HEK293 (cell line): ENCODE data around the gene LDB1.

ENCODE experiments used
- CTCF ChIA-PET: fragments of 350-600 bp; formaldehyde crosslinking; extraction: SDS; loops from one replicate; lab custom pipeline; 2021; ENCODE audit warnings: antibody characterized with exemption; lab: Yijun Ruan, JAX
- POLR2A ChIA-PET: fragments of 300-600 bp; formaldehyde crosslinking; extraction: SDS; loops from one replicate; lab custom pipeline; 2020; ENCODE audit warnings: antibody characterized with exemption, inconsistent platforms; lab: Yijun Ruan, JAX
- H3K27ac ChIP-seq: fragments of 200-500 bp; sonication (Bioruptor generic); 2 replicates; pipeline ENCODE4 v1.5.1; 2014; ENCODE audit warnings: low read depth, low read length, control low read depth, inconsistent platforms; ENCODE audit errors: extremely low read depth
- H3K36me3 ChIP-seq, 2 experiments: fragments of 200-500 bp in 1 of 2; sonication (Bioruptor generic) in 1 of 2; 1 replicate in 1 of 2; 2 replicates in 1 of 2; pipeline ENCODE4 v1.5.1; 2014 to 2017; ENCODE audit warnings: inconsistent platforms in 2 of 2, low read length in 2 of 2; ENCODE audit not compliant: control insufficient read depth in 2 of 2, insufficient read depth in 1 of 2
- H3K4me1 ChIP-seq: fragments of 200-500 bp; sonication (Bioruptor generic); 2 replicates; pipeline ENCODE4 v1.5.1; 2014; ENCODE audit warnings: mild to moderate bottlenecking, low read length, inconsistent platforms; ENCODE audit not compliant: control insufficient read depth, insufficient read depth
- H3K4me3 ChIP-seq: 2 replicates; pipeline ENCODE4 v1.5.1; 2011; ENCODE audit warnings: low read depth, mild to moderate bottlenecking, control low read depth, low read length, moderate library complexity
- H3K9me3 ChIP-seq: fragments of 200-500 bp; sonication (Bioruptor generic); 2 replicates; pipeline ENCODE4 v1.5.1; 2014; ENCODE audit warnings: low read depth, low read length, inconsistent platforms; ENCODE audit not compliant: control insufficient read depth, insufficient read depth
- GLIS1 ChIP-seq: fragments of 450-650 bp; formaldehyde crosslinking; IDR thresholded peaks from 2 replicates; pipeline ENCODE4 v1.5.1; 2016; ENCODE audit warnings: missing biosample characterization, missing genetic modification characterization
- KLF10 ChIP-seq: fragments of 450-650 bp; IDR thresholded peaks from 2 replicates; pipeline ENCODE4 v1.5.1; 2018; ENCODE audit warnings: missing biosample characterization, mild to moderate bottlenecking, missing genetic modification characterization
- KLF9 ChIP-seq: fragments of 450-650 bp; formaldehyde crosslinking; IDR thresholded peaks from 2 replicates; pipeline ENCODE4 v1.5.1; 2016; ENCODE audit warnings: missing biosample characterization, missing genetic modification characterization, low read depth
- PRDM10 ChIP-seq: fragments of 450-650 bp; formaldehyde crosslinking; IDR thresholded peaks from 2 replicates; pipeline ENCODE4 v1.5.1; 2016; ENCODE audit warnings: missing biosample characterization, missing genetic modification characterization
- SP3 ChIP-seq: fragments of 450-650 bp; formaldehyde crosslinking; IDR thresholded peaks from 2 replicates; pipeline ENCODE4 v1.5.1; 2016; ENCODE audit warnings: missing biosample characterization, missing genetic modification characterization
- YY2 ChIP-seq: fragments of 450-650 bp; formaldehyde crosslinking; IDR thresholded peaks from 2 replicates; pipeline ENCODE4 v1.5.1; 2016; ENCODE audit warnings: missing biosample characterization, missing genetic modification characterization
- ZBTB1 ChIP-seq: fragments of 450-650 bp; formaldehyde crosslinking; IDR thresholded peaks from 2 replicates; pipeline ENCODE4 v1.5.1; 2016; ENCODE audit warnings: missing biosample characterization, missing genetic modification characterization
- ZBTB21 ChIP-seq: fragments of 450-650 bp; formaldehyde crosslinking; IDR thresholded peaks from 2 replicates; pipeline ENCODE4 v1.5.1; 2017; ENCODE audit warnings: missing biosample characterization, missing genetic modification characterization
- ZEB2 ChIP-seq: fragments of 450-650 bp; formaldehyde crosslinking; IDR thresholded peaks from 2 replicates; pipeline ENCODE4 v1.5.1; 2016; ENCODE audit warnings: missing biosample characterization, missing genetic modification characterization
- ZFHX2 ChIP-seq: fragments of 450-650 bp; formaldehyde crosslinking; conservative IDR thresholded peaks from 2 replicates; pipeline ENCODE4 v1.5.1; 2016; ENCODE audit warnings: missing biosample characterization, missing genetic modification characterization
- ZNF10 ChIP-seq: fragments of 450-650 bp; formaldehyde crosslinking; IDR thresholded peaks from 2 replicates; pipeline ENCODE4 v1.5.1; 2017; ENCODE audit warnings: missing biosample characterization, missing genetic modification characterization
- ZNF2 ChIP-seq: fragments of 450-650 bp; formaldehyde crosslinking; IDR thresholded peaks from 2 replicates; pipeline ENCODE4 v1.5.1; 2016; ENCODE audit warnings: missing biosample characterization, missing genetic modification characterization
- ZNF214 ChIP-seq: fragments of 450-650 bp; formaldehyde crosslinking; IDR thresholded peaks from 2 replicates; pipeline ENCODE4 v1.5.1; 2017; ENCODE audit warnings: missing biosample characterization, mild to moderate bottlenecking, missing genetic modification characterization, borderline replicate concordance
- ZNF302 ChIP-seq: fragments of 450-650 bp; formaldehyde crosslinking; IDR thresholded peaks from 2 replicates; pipeline ENCODE4 v1.5.1; 2016; ENCODE audit warnings: missing biosample characterization, missing genetic modification characterization, low read depth
- ZNF449 ChIP-seq: fragments of 450-650 bp; formaldehyde crosslinking; IDR thresholded peaks from 2 replicates; pipeline ENCODE4 v1.5.1; 2017; ENCODE audit warnings: missing biosample characterization, mild to moderate bottlenecking, missing genetic modification characterization, moderate library complexity
- ZNF548 ChIP-seq: fragments of 450-650 bp; formaldehyde crosslinking; IDR thresholded peaks from 2 replicates; pipeline ENCODE4 v1.5.1; 2016; ENCODE audit warnings: missing biosample characterization, missing genetic modification characterization
- ZNF561 ChIP-seq: fragments of 450-650 bp; IDR thresholded peaks from 2 replicates; pipeline ENCODE4 v1.5.1; 2018; ENCODE audit warnings: missing biosample characterization, missing genetic modification characterization, borderline replicate concordance
- ZNF624 ChIP-seq: fragments of 450-650 bp; formaldehyde crosslinking; IDR thresholded peaks from 2 replicates; pipeline ENCODE4 v1.5.1; 2017; ENCODE audit warnings: missing biosample characterization, missing genetic modification characterization
- ZNF658 ChIP-seq: fragments of 450-650 bp; formaldehyde crosslinking; IDR thresholded peaks from 2 replicates; pipeline ENCODE4; 2016; ENCODE audit warnings: missing biosample characterization, missing genetic modification characterization
- ZNF747 ChIP-seq: fragments of 450-650 bp; formaldehyde crosslinking; IDR thresholded peaks from 2 replicates; pipeline ENCODE4 v1.5.1; 2016; ENCODE audit warnings: missing biosample characterization, missing genetic modification characterization
- ZSCAN30 ChIP-seq: fragments of 450-650 bp; IDR thresholded peaks from 2 replicates; pipeline ENCODE4 v1.5.1; 2018; ENCODE audit warnings: missing biosample characterization, mild to moderate bottlenecking, missing genetic modification characterization, moderate library complexity

Gene LDB1

GRCh38 chr10:102132563-102133372 is 12.6 kb upstream of the LDB1 start, which contains the start of gene PPRC1 (continued):
- TF ChIP-seq PRDM10 (tag by site-specific recombination) (peak; percentile 90), ZEB2 (tag by site-specific recombination) (peak; percentile 96), ZNF214 (tag by site-specific recombination) (no peak), ZNF658 (tag by site-specific recombination) (no peak), YY2 (tag by site-specific recombination) (peak; percentile 94), ZNF747 (tag by site-specific recombination) (no peak), ZBTB21 (tag by site-specific recombination) (peak; percentile 62; the same call in 1 of the 2 replicates), SP3 (tag by site-specific recombination) (peak; percentile 92), ZSCAN30 (tag by site-specific recombination) (peak; percentile 50; the same call in 1 of the 2 replicates), GLIS1 (peak; percentile 88)

- ChIA-PET POLR2A (interaction anchor here (0.6 to 1.8 kb wide), 6 partner anchors 9 to 263 kb away, joined by 3 to 9 read pairs (median 4); partner anchors contain the start of gene NOLC1), CTCF (interaction anchor here (0.7 to 2.0 kb wide), 17 partner anchors 10 to 543 kb away, joined by 3 to 11 read pairs (median 4); no protein-coding TSS in a partner anchor)
- H3K9me3 ChIP-seq: no peaks in the 10 kb centered on the region
- H3K36me3 ChIP-seq: peaks cover 0 to 3% of the 10 kb centered on the region in 2 experiments; a peak in 2 of 3 replicates
- H3K4me1 ChIP-seq: peaks cover 22% of the 10 kb centered on the region
- H3K4me3 ChIP-seq: no peak overlapping the region; the same call in 1 of the 2 replicates
- TF ChIP-seq KLF9 (0 out of 2 replicates have a peak, but pooled peaks have one; percentile 21), ZNF561 (tag by site-specific recombination) (0 out of 2 replicates have a peak, but pooled peaks have one; percentile 47), ZNF2 (tag by site-specific recombination) (no peak)
- peak overlapping the region; percentile 1 for H3K27ac ChIP-seq
Observed at GRCh38 chr10:102132193-102132562, 12.0 kb upstream of the LDB1 start.

- Histone ChIP-seq H3K36me3 (peaks cover 0 to 3% of the 10 kb centered on the region in 2 experiments; a peak in 2 of 3 replicates), H3K9me3 (no peaks in the 10 kb centered on the region), H3K4me3 (no peak overlapping the region), H3K4me1 (peaks cover 18% of the 10 kb centered on the region), H3K27ac (no peak overlapping the region)
- ChIA-PET POLR2A (interaction anchor here (0.6 to 1.8 kb wide), 3 partner anchors 13 to 75 kb away, joined by 3 to 9 read pairs (median 5); no protein-coding TSS in a partner anchor), CTCF (interaction anchor here (0.7 to 2.0 kb wide), 18 partner anchors 8 to 544 kb away, joined by 3 to 11 read pairs (median 4); no protein-coding TSS in a partner anchor)
- no peak for TF ChIP-seq ZNF548 (tag by site-specific recombination)
- TF ChIP-seq KLF10: no peak
- no peak for TF ChIP-seq ZNF302
- TF ChIP-seq ZNF10: no peak
- TF ChIP-seq ZNF449 (tag by site-specific recombination): no peak
- no peak for TF ChIP-seq ZFHX2
- TF ChIP-seq ZNF624 (tag by site-specific recombination): no peak
- no peak for TF ChIP-seq ZBTB1 (tag by site-specific recombination)
- TF ChIP-seq, all 188 proteins: peak for 0
Observed at GRCh38 chr10:102131286-102132170, 11.4 kb upstream of the LDB1 start.
